Stomach (tissue), 9 donors: ENCODE measurements around the gene DGKA. TPM values are rescaled to one million over a fixed set of nuclear protein-coding genes. Genes with fewer than 3 reads are reported as not detected.

Source experiments
- DNase-seq, 2 donors: peaks; one replicate each; pipeline versions ENCODE4 v3.0.0 to v3.0.0-alpha.2; 2013 to 2019
- H3K27ac ChIP-seq, 5 donors: fragments of 200-600 bp in 4 of 5; sonication (generic) in 4 of 5; one replicate each; pipeline ENCODE4 v1.5.1; 2013 to 2019; ENCODE audit warnings: mild to moderate bottlenecking in 1 of 5, moderate library complexity in 1 of 5
- H3K27me3 ChIP-seq, 3 donors: fragments of 200-600 bp; sonication (generic); one replicate each; pipeline ENCODE4 v1.5.1; 2017 to 2019; ENCODE audit warnings: mixed run types in 1 of 3
- H3K36me3 ChIP-seq, 4 donors: fragments of 200-600 bp; sonication (generic); 1 replicate in 3 of 4; 2 replicates in 1 of 4; pipeline ENCODE4 v1.5.1; 2016 to 2019
- H3K4me1 ChIP-seq, 4 donors: fragments of 200-600 bp; sonication (generic); one replicate each; pipeline ENCODE4 v1.5.1; 2016 to 2019
- H3K4me3 ChIP-seq, 4 donors: fragments of 200-600 bp; sonication (generic) in 3 of 4; one replicate each; pipeline ENCODE4 v1.5.1; 2016 to 2019; ENCODE audit warnings: mild to moderate bottlenecking in 1 of 4
- H3K9me3 ChIP-seq, 4 donors: fragments of 200-600 bp; sonication (generic); one replicate each; pipeline ENCODE4 v1.5.1; 2016 to 2019
- EP300 ChIP-seq: sonication (generic); formaldehyde crosslinking; IDR thresholded peaks from one replicate; pipeline ENCODE4 v1.6.1; 2017; ENCODE audit warnings: antibody characterized with exemption
- POLR2A ChIP-seq, 4 donors: fragments of 450-650 bp; IDR thresholded peaks; one replicate each; pipeline ENCODE4 v1.6.1; 2016; ENCODE audit warnings: antibody characterized with exemption in 4 of 4, control low read depth in 2 of 4, mild to moderate bottlenecking in 1 of 4, moderate library complexity in 1 of 4
- POLR2AphosphoS5 ChIP-seq, 3 donors: sonication (generic); formaldehyde crosslinking; IDR thresholded peaks; one replicate each; pipeline ENCODE4 v1.6.1; 2016; ENCODE audit warnings: antibody characterized with exemption in 3 of 3
- WGBS, 5 donors: extraction: QIAGEN DNeasy Blood & Tissue Kit in 3 of 5; methylation state at CpG; one replicate each; pipeline versions ENCODE4 v1.1.5 to v1.1.7; 2013 to 2018; 5-methylcytosine and 5-hydroxymethylcytosine counted together
- intact Hi-C: fragments of 100-400 bp; cut with DNase I; formaldehyde crosslinking; loops from one replicate; pipeline ENCODE4 v1.15.1; 2023; ENCODE audit warnings: low total_unique reads
- polyA plus RNA-seq, 3 donors: library from polyadenylated mRNA; stranded (reverse); fragments of 200-250 nt; gene quantifications; one replicate each; pipeline ENCODE4 v1.2.3, GENCODE V29; 2013
- total RNA-seq, 5 donors: library from RNA; depleted of rRNA; stranded (reverse); fragments of >200 nt; gene quantifications; one replicate each; pipeline versions ENCODE4 v1.1.0 to v1.2.3, GENCODE V29; 2014 to 2016
- TF ChIP-seq, protein P1 (sequence below), 7 experiments: fragments of 450-650 bp in 4 of 7; fragments of 200-600 bp in 3 of 7; sonication (generic) in 3 of 7; IDR thresholded peaks; one replicate each; pipeline ENCODE4 v1.5.1; 2016 to 2019; ENCODE audit warnings: antibody characterized with exemption in 7 of 7, control low read depth in 2 of 7, mild to moderate bottlenecking in 1 of 7
- donor health status: healthy with polysubstance abuse.
- donor health status: Bipolar disorder and iron deficiency.
- donor health status: healthy.

The DGKA gene
- total and polyA plus RNA-seq, 8 donors = 13.0 to 418 (median 74.1) TPM

DNA sequence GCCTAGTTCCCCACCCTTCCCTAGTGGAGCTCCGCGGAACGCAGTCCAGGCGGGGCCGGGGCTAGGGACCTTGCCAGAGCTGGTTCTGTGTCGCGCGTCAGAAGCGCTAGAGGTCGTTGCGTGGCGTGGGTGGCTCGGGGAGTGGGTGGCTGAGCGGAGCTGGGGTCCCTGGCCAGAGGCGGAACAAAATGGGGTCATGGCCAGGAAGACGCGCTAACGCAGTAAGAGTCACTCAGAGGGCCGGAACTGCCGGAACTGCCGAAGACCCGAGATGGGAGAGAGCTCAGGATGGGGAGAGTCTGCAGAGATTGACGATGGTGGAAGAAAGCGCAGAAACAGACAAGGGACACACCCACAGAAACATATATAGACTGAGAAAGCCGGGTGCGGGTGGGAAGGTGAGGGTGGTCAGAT lies 4.8 kb downstream of the DGKA start:
- intact Hi-C loops = loop anchor here (5.0 kb wide), 1 partner anchor 193 kb away; the partner anchor contains the start of gene GDF11
- peaks cover 2 to 28% (median 28%) of the 10 kb centered on the region in 4 donors for H3K36me3 ChIP-seq
- TF ChIP-seq POLR2A (IDR thresholded peaks at IDR 0.05) (no peak), EP300 (no peak), POLR2AphosphoS5 (IDR thresholded peaks at IDR 0.05) (no peak)
- TF ChIP-seq, protein P1, sequence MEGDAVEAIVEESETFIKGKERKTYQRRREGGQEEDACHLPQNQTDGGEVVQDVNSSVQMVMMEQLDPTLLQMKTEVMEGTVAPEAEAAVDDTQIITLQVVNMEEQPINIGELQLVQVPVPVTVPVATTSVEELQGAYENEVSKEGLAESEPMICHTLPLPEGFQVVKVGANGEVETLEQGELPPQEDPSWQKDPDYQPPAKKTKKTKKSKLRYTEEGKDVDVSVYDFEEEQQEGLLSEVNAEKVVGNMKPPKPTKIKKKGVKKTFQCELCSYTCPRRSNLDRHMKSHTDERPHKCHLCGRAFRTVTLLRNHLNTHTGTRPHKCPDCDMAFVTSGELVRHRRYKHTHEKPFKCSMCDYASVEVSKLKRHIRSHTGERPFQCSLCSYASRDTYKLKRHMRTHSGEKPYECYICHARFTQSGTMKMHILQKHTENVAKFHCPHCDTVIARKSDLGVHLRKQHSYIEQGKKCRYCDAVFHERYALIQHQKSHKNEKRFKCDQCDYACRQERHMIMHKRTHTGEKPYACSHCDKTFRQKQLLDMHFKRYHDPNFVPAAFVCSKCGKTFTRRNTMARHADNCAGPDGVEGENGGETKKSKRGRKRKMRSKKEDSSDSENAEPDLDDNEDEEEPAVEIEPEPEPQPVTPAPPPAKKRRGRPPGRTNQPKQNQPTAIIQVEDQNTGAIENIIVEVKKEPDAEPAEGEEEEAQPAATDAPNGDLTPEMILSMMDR (IDR thresholded peaks at IDR 0.05) = no peak
- H3K9me3 ChIP-seq = no peaks in the 10 kb centered on the region
- peaks cover 26 to 53% (median 34%) of the 10 kb centered on the region in 4 donors for H3K4me1 ChIP-seq
- DNase-seq = peak in 1 of 2 donors; percentile 56
- H3K27me3 ChIP-seq = no peaks in the 10 kb centered on the region
- H3K27ac ChIP-seq = peak overlapping the region; percentile 36 to 78 (median 48)
- 58 to 65% (median 59%) methylated on average over 26 of the region's 26 CpGs for WGBS, 5 donors
- peak overlapping the region in 2 of 4 donors; percentile 15 to 29 for H3K4me3 ChIP-seq

DNA sequence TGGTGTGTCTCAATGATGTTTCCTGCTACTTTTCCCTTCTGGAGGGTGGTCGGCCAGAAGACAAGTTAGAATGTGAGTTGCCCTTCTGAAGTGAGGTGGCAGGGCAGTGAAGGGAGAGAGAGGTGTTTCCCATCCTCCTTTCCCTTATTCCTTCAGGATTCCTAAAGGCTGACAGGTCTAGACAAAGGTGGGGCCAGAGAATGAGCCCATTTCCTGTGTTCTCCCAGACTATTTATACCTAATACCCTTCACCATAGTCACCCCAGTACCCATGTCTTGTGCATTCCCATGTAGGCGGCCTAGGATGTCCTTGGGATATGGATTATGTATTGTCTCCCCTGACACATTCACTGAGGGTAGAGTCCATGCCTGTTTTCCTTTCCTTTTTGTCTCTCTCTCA lies 7.0 kb downstream of the DGKA start:
- intact Hi-C loops = loop anchor here (5.0 kb wide), 1 partner anchor 196 kb away; the partner anchor contains the start of gene GDF11
- H3K4me1 ChIP-seq = peaks cover 15 to 37% (median 19%) of the 10 kb centered on the region in 4 donors
- no peak overlapping the region for H3K4me3 ChIP-seq
- 83 to 94% (median 88%) methylated on average over 2 of the region's 2 CpGs for WGBS, 5 donors
- DNase-seq = no peak
- H3K36me3 ChIP-seq = peaks cover 16 to 50% (median 45%) of the 10 kb centered on the region in 4 donors
- H3K27ac ChIP-seq = no peak overlapping the region
- TF ChIP-seq, protein P1 (IDR thresholded peaks at IDR 0.05) = no peak
- no peak for TF ChIP-seq EP300
- TF ChIP-seq POLR2A (IDR thresholded peaks at IDR 0.05) = no peak
- TF ChIP-seq POLR2AphosphoS5 (IDR thresholded peaks at IDR 0.05) = no peak
- H3K27me3 ChIP-seq = no peaks in the 10 kb centered on the region
- no peaks in the 10 kb centered on the region for H3K9me3 ChIP-seq

DNA sequence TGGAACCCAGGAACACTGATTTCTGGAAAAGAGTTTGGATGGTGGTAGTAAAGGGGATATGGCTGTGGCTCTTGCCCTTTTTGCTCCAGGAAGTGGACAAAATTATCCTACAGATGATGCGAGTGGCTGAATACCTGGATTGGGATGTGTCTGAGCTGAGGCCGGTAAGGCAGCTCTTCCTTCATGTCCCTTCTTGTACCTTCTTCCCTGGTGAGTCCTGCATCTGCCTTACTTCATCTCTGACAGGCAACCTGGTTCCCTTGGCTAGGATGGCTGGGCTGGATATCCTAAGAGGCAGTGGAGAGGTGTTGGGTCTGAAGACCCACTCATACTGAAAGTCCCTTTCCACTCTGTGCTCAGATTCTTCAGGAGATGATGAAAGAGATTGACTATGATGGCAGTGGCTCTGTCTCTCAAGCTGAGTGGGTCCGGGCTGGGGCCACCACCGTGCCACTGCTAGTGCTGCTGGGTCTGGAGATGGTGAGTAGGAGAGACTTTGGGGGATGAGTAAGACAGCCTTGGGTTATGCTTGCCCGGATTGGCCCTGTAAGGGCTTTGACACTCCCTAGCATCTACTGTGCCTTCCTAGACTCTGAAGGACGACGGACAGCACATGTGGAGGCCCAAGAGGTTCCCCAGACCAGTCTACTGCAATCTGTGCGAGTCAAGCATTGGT lies 8.0 kb downstream of the DGKA start:
- 88 to 97% (median 95%) methylated on average over 7 to 8 of the region's 8 CpGs for WGBS, 5 donors
- Histone ChIP-seq H3K36me3 (peaks cover 16 to 60% (median 54%) of the 10 kb centered on the region in 4 donors), H3K4me3 (no peak overlapping the region), H3K27ac (peak overlapping the region in 1 of 5 donors; percentile 60), H3K9me3 (no peaks in the 10 kb centered on the region), H3K4me1 (peaks cover 8 to 27% (median 11%) of the 10 kb centered on the region in 4 donors), H3K27me3 (no peaks in the 10 kb centered on the region)
- TF ChIP-seq POLR2AphosphoS5 (IDR thresholded peaks at IDR 0.05) = no peak
- TF ChIP-seq POLR2A (IDR thresholded peaks at IDR 0.05) = no peak
- intact Hi-C loops = loop anchor here (5.0 kb wide), 1 partner anchor 197 kb away; the partner anchor contains the start of gene GDF11
- DNase-seq = no peak

DNA sequence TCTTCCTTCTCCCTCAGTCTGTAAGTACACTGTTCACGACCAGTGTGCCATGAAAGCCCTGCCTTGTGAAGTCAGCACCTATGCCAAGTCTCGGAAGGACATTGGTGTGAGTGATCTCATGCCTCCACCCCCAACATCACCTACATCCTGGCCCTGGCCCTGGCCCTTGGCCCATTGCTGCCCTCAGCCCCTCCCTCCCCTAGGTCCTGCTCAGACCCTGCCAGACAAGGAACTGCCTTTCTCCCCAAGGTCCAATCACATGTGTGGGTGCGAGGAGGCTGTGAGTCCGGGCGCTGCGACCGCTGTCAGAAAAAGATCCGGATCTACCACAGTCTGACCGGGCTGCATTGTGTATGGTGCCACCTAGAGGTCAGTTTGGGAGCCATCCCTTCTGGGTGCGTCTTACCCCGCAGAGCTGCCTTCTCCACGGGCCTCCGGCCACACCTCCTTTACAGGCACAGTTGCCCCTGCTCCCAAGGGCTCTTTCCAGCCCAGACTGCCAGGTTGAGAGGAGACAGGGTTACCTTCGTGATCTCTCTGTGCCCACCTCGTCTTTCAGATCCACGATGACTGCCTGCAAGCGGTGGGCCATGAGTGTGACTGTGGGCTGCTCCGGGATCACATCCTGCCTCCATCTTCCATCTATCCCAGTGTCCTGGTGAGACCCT lies 9.2 kb downstream of the DGKA start:
- Histone ChIP-seq H3K27me3 (no peaks in the 10 kb centered on the region), H3K27ac (peak overlapping the region; percentile 28 to 66 (median 58)), H3K4me3 (peak overlapping the region in 2 of 4 donors; percentile 5 to 25), H3K36me3 (peaks cover 16 to 72% (median 66%) of the 10 kb centered on the region in 4 donors), H3K4me1 (peaks cover 8 to 16% (median 11%) of the 10 kb centered on the region in 4 donors), H3K9me3 (no peaks in the 10 kb centered on the region)
- TF ChIP-seq EP300 (no peak), POLR2AphosphoS5 (IDR thresholded peaks at IDR 0.05) (peak in 1 of 3 donors; percentile 55)
- TF ChIP-seq, protein P1 (IDR thresholded peaks at IDR 0.05) = peak in 5 of 7 experiments; percentile 63 to 91 (median 88)
- DNase-seq = peak; percentile 91 to 96
- WGBS, 5 donors = 13 to 26% (median 13%) methylated on average over 13 to 18 of the region's 18 CpGs
- intact Hi-C loops = no loop called here
